GM12892 (cell line): ENCODE data around the gene DQX1.
A peak's percentile ranks its signal among the peaks of the same experiment; 100 is the strongest.

ENCODE experiments used
- POLR2A ChIP-seq: IDR thresholded peaks from 2 replicates; pipeline ENCODE4 v1.6.1; 2011; ENCODE audit warnings: low read depth, low read length, control low read depth
- POLR2AphosphoS5 ChIP-seq: IDR thresholded peaks from 2 replicates; pipeline ENCODE4 v1.6.1; 2011; ENCODE audit warnings: low read depth, low read length, control low read depth

DNA sequence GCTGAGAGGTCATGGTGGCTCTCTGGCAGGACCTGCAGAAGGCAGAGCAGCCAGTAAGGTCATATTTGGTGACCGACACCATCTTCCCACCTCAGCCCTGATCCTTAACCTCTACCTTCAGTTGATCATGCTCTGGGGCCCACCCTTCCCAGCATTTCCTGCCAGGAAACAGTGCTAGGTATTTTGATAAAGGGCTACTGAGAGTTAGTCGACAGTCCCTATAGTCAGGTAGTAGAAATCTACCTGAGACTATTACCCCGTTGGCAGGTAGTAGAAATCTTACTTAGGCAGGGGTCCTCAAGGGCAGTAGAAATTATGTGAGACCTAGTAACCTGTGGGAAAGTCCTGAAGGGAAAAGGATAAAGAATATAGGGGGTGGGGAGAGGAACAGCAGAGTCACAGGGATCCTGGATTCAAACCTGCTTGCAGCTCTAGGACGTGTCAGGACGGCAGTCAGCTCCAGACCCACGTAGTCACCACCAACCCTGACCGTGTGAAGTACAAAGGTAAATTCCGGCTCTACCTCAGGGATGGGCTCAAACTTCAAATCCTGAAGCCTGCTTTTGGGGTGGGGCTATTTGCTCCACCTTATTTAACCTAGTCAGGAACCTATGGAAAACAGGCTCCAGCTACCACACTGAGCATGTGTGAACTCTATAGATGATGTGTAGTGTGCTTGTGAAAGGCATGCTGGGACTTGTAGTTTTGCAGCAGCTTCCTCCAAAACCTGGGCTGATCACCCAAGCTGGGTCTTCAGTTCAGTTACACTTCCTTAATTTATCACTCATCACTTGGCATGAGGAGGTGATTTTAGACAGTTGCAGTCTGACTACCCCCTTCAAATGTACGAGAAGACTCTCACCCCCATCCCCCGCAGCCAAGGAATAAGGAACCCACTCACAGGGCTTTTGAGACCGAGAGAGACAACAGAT lies at the start of gene DQX1:
- TF ChIP-seq POLR2AphosphoS5, result 0 out of 2 replicates have a peak, but pooled peaks have one; percentile 30
- TF ChIP-seq POLR2A, result peak; percentile 39
